ENCODE measurements around the gene NCDN.
A peak's percentile ranks its signal among the peaks of the same experiment; 100 is the strongest.

Gene NCDN, protein sequence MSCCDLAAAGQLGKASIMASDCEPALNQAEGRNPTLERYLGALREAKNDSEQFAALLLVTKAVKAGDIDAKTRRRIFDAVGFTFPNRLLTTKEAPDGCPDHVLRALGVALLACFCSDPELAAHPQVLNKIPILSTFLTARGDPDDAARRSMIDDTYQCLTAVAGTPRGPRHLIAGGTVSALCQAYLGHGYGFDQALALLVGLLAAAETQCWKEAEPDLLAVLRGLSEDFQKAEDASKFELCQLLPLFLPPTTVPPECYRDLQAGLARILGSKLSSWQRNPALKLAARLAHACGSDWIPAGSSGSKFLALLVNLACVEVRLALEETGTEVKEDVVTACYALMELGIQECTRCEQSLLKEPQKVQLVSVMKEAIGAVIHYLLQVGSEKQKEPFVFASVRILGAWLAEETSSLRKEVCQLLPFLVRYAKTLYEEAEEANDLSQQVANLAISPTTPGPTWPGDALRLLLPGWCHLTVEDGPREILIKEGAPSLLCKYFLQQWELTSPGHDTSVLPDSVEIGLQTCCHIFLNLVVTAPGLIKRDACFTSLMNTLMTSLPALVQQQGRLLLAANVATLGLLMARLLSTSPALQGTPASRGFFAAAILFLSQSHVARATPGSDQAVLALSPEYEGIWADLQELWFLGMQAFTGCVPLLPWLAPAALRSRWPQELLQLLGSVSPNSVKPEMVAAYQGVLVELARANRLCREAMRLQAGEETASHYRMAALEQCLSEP

DNA sequence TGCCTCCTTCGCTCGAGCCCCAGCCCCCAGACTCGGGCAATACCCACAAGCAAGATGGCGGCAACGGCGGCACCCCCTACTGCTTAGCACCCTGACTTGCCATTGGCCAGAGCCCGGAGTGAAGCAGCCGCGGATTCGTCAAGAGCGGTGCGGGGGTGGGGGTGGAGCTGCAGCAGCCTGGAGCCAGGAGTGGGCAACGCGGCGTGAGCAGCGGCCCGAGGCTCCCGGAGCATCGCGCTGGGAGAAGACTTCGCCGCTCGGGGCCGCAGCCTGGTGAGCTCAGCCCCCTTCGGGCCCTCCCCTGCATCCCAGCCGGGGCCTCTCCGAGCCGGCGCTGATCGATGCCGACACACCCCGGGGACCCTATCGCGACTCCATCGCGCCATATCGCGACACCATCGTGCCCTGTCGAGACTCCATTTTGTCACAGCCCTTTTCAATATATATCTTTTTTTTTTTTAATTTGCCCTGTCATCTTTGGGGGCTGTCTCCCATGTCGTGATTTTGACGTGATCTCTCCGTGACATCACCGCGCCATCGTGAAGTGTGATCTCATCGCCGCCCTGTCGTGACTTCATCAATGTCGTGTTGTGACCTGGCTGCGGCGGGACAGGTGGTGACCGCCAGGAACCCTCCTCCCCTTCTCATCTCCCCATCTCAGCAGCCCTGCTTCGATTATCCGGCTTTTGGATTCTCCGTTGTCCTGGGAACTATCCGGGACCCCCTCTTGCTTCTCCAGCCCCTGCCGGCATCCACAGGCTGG is at the start of gene NCDN:
TSS of gene NCDN (plus strand) at position 189 of the 763 bp plus-strand sequence. CDS start at position 581, 392 bp downstream.
- DNase-seq (ENCODE audit: low read depth in 2 of 2) = peak; percentile 93 to 95

DNA sequence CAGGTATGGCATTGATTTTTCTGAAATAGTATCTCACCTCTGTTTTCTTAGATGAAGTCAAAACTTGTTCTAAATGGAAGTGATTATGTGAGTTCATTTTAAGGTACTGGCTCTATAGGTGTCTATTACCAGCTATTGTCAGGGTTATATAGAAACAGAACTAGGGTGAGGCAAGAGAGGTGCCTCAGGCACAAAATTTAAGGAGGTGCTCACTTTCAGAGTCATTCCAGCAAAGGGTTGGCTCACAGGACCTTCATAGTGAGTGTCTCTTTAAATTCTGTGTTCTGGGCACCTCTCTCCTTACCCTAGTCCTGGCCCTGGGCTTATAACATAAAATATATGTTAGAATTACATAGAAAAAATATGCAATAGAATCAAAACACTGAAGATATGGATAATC is 49.7 kb upstream of the NCDN start:
- DNase-seq (ENCODE audit: low read depth in 2 of 2) = no peak

GRCh38 chr1:35509558-35509957 is 48.0 kb upstream of the NCDN start:
- no peak for DNase-seq (ENCODE audit: low read depth in 2 of 2)

DNA sequence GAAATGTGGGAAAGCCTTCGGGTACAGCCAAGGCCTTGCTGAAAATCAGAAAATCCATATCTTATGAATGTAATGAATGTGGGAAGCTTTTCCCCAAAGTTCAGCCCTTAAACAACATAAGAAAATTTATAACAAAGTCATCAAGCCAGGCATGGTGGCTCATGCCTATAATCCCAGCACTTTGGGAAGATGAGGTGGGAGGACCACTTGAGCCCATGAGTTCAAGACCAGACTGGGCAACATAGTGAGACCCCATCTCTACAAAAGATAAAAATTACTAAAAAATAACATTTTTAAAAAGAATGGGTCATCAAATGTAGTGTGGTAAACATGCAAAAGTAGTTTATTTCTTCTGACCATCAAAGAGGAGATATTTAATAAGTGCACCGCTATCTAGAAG is 46.3 kb upstream of the NCDN start:
- no peak for DNase-seq (ENCODE audit: low read depth in 2 of 2)

GRCh38 chr1:35518183-35518582 is 39.4 kb upstream of the NCDN start:
- DNase-seq (ENCODE audit: low read depth in 2 of 2) = no peak

DNA sequence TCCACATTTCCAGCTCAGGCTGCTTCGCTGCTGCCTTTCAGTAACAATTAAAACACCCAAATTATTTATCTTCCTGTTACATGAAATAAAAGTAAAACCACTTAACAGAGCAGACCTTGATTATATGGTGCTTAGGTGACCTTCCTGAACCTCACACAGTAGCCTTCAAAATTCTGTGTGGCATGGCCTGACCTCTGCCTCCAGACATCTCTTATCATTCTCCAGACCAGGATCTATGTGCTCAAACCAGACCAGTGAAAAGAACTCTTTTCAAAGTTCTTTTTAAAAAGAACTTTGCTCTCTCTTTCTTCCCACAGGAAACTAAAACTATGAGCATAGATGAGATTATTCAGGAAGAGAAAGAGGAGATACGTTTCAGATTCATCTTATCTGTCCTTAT is 38.2 kb upstream of the NCDN start:
- no peak for DNase-seq (ENCODE audit: low read depth in 2 of 2)

- DNase-seq (ENCODE audit: low read depth in 2 of 2) = no peak
These were observed 33.5 kb upstream of the NCDN start for GRCh38 chr1:35524106-35524505.

- no peak for DNase-seq (ENCODE audit: low read depth in 2 of 2)
These were observed 27.4 kb upstream of the NCDN start for GRCh38 chr1:35530168-35530567.

- DNase-seq (ENCODE audit: low read depth in 2 of 2) = no peak
These were observed 26.7 kb upstream of the NCDN start for GRCh38 chr1:35530946-35531345.

GRCh38 chr1:35531368-35531767 is 26.2 kb upstream of the NCDN start:
- DNase-seq (ENCODE audit: low read depth in 2 of 2) = no peak

- no peak for DNase-seq (ENCODE audit: low read depth in 2 of 2)
These were observed 24.9 kb upstream of the NCDN start for GRCh38 chr1:35532497-35533223.

DNA sequence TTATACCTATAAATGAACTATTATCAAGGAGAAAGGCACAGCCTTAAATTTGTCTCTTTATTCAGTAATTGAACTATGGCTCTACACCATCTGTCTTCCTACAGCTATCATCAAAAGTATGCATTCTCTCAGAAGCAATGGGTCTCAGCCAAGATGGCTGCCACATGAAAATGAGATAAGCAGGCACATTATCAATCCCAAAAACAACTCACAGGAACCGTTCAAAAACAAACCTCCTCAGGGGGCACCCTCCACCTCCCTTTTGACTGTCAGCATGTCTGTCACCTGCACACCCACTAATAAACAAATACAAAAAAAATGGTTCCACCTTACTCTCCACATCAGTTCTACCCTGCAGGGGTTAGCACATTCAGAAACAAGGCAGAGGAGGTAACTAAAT is 24.0 kb upstream of the NCDN start:
- no peak for DNase-seq (ENCODE audit: low read depth in 2 of 2)

- DNase-seq (ENCODE audit: low read depth in 2 of 2) = no peak
These were observed 22.4 kb upstream of the NCDN start for GRCh38 chr1:35535243-35535642.

DNA sequence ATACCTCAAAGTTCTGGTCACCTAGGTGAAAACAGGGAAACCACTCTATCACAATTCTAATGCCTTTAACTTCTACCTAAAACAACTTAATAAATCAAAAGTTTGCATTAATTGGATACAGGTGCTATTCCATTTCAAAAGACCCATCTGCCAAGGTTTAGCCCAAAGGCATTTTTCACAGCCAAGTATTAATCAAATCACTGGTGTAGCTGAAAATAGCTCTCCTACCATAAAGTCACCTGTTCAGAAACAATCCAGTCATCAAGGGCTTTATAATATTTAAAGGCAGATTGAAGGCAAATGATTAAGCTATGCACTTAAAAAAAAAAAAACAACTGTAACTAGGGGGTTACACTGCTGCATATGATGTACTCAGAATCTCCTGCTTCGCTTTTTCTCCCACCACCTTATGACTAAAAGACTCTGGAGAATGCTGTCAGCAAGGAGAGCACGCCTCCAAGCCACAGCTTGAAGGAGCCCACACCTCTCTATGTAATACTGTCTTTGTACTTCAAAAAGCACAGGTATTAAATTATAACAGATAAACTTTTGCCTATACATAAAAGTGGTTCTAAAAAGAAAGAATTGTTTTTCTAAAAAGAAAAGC is 20.9 kb upstream of the NCDN start:
- DNase-seq (ENCODE audit: low read depth in 2 of 2) = no peak

DNA sequence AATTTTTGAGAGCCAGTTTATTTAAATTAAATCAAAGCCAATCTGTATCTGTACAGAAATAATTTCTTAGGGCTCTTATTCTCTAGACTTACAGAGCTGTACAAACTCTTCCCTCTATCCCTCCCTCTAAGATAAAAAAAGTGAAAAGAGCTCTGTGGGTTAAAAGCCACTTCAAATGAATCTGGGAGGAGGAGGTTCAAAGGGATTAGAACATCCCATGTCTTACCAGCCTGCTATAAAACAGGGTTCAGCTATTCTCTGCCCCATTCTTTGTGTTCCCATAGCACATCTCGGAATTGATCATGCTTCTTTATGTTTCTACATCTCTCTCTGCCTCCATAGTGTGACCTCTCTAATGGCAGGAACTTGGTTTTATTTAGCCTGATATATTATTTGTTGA is 19.8 kb upstream of the NCDN start:
- no peak for DNase-seq (ENCODE audit: low read depth in 2 of 2)

- DNase-seq (ENCODE audit: low read depth in 2 of 2) = no peak
These were observed 18.4 kb upstream of the NCDN start for GRCh38 chr1:35539073-35539823.

- DNase-seq (ENCODE audit: low read depth in 2 of 2) = peak; percentile 41 to 51
These were observed 17.8 kb upstream of the NCDN start for GRCh38 chr1:35539824-35540261.

DNA sequence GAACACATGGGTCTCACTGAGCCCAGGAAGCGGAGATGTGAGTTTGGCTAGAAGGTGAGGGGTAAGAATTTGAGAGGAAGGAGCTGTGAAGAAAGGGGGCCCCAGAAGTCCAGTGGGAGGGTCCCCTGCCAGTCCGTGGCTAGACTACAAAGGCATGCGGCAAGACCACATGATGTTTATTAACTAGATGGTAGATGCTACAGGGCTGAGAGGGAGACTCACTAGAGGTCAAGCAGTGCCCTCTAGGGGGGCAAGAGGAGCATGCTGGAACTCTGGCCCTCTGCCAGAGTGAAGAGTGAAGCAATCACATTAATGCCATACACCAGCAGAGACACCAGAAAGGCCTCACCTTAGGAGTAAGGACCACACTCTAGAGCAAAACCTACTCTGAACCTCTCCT is 12.6 kb upstream of the NCDN start:
- DNase-seq (ENCODE audit: low read depth in 2 of 2) = no peak

DNA sequence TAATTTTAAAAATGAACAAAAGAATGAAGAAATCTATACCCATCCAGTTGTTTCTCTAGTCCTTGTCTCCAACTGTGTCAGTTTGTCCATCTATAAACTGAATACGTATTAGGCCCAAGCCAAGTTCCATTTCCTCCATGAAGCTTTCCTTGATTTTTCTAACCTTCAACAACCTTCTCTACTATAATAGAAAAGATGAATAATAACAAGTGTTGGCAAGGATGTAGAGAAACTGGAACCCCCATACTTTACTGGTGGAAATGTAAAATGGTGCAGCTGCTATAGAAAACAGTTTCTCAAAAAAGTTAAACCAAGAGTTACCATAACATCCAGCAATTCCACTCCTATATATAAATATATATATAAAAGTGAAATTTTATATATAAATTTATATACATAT is 11.0 kb upstream of the NCDN start:
- DNase-seq (ENCODE audit: low read depth in 2 of 2) = no peak

DNA sequence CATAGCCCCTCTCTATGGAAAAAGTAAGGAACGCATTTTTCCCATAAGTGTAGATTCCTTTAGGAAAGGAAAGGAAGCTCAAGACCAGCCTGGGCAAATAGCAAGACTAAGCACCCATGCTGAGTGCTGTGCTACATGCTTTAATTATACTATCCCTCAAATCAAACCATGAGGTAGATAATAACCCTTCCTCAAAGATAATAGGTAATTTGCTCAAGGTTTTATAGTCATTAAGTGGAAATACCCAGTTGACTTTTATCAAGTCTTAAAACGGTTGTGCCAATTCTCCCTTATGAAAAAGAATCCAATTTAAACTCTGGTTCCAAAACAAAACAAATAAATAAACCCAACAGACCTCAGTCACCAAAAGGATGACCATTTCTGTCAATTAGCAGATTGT is 3.7 kb upstream of the NCDN start:
- no peak for DNase-seq (ENCODE audit: low read depth in 2 of 2)
